WERI-Rb-1 (cell line): Measurements from ENCODE around the gene ZPBP.

Experiments used
- DNase-seq: peaks from one replicate; pipeline ENCODE4 v3.0.0-alpha.2; 2020
- H3K27ac ChIP-seq: fragments of 250-450 bp; sonication (Bioruptor Pico); 2 replicates; pipeline ENCODE4 v1.5.1; 2020; ENCODE audit warnings: mild to moderate bottlenecking, moderate library complexity
- H3K27me3 ChIP-seq: fragments of 250-450 bp; sonication (Bioruptor Pico); 2 replicates; pipeline ENCODE4 v1.5.1; 2021; ENCODE audit warnings: mild to moderate bottlenecking, low read depth, moderate library complexity; ENCODE audit not compliant: insufficient read depth, severe bottlenecking
- H3K36me3 ChIP-seq: fragments of 250-450 bp; sonication (Bioruptor Pico); 2 replicates; pipeline ENCODE4 v1.5.1; 2020; ENCODE audit warnings: mild to moderate bottlenecking, moderate library complexity
- H3K4me3 ChIP-seq: 2 replicates; pipeline ENCODE4 v1.5.1; 2011; ENCODE audit warnings: low read depth, mild to moderate bottlenecking, control low read depth, low read length
- H3K9me3 ChIP-seq: fragments of 250-450 bp; sonication (Bioruptor Pico); 2 replicates; pipeline ENCODE4 v1.5.1; 2021; ENCODE audit warnings: mild to moderate bottlenecking, moderate library complexity; ENCODE audit not compliant: severe bottlenecking
- TF ChIP-seq, protein P1 (sequence below): IDR thresholded peaks from 2 replicates; pipeline ENCODE4 v1.5.1; 2011; ENCODE audit warnings: low read depth, mild to moderate bottlenecking, control low read depth, inconsistent platforms, low read length

Gene ZPBP

DNA sequence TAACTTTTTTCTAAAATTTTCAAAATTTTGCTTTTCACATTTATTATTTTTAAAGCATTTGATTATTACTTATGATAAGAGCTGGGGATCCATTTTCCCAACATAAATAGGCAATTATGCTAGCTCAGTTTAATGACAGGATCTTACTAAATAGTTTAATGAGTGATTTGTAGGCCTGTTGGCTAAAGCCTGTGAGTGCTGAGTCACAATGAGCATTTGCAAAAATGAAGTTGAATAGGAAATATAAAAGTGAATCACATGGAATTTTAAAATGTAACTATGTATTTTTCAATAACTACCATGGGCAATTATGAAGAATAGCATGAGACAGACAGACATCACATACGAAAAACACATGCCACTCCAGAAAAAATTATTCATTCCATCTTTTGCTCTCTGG lies 45.1 kb upstream of the ZPBP start:
- Histone ChIP-seq H3K27ac (no peak overlapping the region), H3K4me3 (no peak overlapping the region), H3K36me3 (no peaks in the 10 kb centered on the region), H3K9me3 (peaks cover 4% of the 10 kb centered on the region), H3K27me3 (no peaks in the 10 kb centered on the region)
- TF ChIP-seq, protein P1, sequence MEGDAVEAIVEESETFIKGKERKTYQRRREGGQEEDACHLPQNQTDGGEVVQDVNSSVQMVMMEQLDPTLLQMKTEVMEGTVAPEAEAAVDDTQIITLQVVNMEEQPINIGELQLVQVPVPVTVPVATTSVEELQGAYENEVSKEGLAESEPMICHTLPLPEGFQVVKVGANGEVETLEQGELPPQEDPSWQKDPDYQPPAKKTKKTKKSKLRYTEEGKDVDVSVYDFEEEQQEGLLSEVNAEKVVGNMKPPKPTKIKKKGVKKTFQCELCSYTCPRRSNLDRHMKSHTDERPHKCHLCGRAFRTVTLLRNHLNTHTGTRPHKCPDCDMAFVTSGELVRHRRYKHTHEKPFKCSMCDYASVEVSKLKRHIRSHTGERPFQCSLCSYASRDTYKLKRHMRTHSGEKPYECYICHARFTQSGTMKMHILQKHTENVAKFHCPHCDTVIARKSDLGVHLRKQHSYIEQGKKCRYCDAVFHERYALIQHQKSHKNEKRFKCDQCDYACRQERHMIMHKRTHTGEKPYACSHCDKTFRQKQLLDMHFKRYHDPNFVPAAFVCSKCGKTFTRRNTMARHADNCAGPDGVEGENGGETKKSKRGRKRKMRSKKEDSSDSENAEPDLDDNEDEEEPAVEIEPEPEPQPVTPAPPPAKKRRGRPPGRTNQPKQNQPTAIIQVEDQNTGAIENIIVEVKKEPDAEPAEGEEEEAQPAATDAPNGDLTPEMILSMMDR = no peak
- no peak for DNase-seq

DNA sequence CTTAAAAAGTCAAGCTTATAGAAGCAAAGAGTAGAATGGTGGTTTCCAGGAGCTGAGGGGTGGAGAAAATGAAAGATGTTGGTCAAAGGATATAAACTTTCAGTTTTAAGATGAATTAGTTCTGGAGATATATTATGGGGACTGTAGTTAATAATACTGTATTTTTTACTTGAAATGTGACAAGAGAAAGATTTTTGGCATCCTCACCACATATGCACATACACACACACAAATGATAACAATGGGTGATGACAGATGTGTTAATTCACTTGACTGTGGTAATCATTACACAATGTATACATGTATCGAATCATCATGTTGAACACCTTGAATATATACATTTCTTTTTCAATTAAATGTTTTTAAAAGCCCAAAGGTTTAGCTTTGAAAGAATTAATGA lies 32.7 kb upstream of the ZPBP start:
- Histone ChIP-seq H3K4me3 (no peak overlapping the region), H3K27me3 (no peaks in the 10 kb centered on the region), H3K9me3 (no peaks in the 10 kb centered on the region), H3K27ac (no peak overlapping the region), H3K36me3 (no peaks in the 10 kb centered on the region)
- no peak for DNase-seq
- TF ChIP-seq, protein P1 = no peak

DNA sequence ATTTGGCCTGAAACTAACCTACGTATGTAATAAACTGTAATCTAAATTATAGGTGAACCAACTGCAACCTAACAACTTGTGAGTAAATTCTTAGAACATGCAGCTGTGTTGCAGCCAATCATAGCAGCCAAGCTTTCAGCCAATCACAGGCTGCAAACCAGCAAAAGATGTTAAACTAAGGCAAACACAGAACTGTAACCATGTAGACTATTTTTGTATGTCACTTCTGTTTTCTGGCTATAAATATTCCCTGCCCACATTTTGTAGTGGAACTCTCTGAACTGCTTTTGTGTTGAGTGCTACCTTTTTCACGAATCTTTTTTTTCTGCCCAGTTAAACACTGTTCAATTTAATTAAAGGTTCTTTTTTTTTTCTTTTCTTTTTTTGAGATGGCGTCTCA lies 28.2 kb upstream of the ZPBP start:
- no peaks in the 10 kb centered on the region for H3K36me3 ChIP-seq
- TF ChIP-seq, protein P1 = no peak
- DNase-seq = no peak
- no peak overlapping the region for H3K27ac ChIP-seq
- H3K27me3 ChIP-seq = no peaks in the 10 kb centered on the region
- no peaks in the 10 kb centered on the region for H3K9me3 ChIP-seq
- H3K4me3 ChIP-seq = no peak overlapping the region

DNA sequence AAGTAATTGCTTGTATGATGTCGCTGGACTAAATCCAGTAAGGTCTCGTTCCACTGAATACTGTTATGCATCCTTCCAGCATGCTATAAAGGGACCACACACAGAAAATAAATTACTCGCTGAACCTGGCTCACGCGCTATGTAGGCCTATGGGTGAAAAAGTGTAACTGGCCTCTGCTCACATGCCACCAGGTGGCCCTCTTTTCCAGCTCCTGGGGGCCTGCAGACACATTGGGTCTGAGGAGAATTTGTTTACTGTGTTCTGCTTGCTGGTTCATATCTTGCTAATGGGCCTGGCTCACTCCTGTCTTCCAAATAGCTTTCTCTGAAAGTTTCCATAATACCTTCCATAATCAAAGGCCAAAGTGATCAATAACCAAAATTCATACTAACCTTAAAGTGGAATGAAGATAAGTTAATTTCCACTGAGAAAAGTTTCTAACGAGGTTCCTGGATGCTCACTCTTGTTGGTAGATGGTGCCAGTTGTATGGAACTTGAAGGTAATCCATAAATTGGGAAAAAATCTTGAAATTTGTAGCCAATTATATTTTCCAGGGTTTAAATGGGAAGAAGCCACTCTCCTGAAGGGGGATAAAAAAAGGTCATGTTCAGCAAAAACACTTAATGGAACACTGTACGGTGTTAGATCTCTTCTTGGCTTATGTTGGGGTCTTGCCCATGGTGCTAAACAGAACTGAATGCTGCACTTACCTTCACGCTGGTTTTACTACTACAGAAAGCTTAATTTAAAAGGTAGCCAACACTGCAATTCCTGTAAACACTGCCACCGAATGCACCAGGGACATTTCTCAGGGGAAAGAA lies 27.0 kb upstream of the ZPBP start:
- H3K27ac ChIP-seq = no peak overlapping the region
- H3K27me3 ChIP-seq = no peaks in the 10 kb centered on the region
- H3K4me3 ChIP-seq = no peak overlapping the region
- peak; percentile 45 for DNase-seq
- no peaks in the 10 kb centered on the region for H3K36me3 ChIP-seq
- H3K9me3 ChIP-seq = no peaks in the 10 kb centered on the region
- TF ChIP-seq, protein P1 = peak; percentile 73

DNA sequence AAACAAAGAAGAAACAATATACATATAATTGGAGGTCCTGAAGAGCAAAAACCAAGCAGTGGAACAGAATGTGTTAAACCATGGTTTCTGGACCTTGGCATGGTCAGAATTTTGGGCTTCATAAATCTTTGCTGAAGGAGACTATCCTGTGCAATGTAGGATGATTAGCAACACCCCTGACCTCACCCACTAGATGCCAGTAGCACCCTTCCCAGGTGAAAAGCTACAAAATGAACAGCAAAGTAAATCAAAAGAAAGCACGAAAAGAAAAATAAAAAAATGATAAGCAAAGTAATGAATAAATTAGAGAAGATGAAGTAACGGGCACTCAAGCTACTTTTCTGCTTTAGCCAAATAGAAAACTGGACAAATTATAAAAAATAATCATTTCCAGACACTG lies 19.2 kb upstream of the ZPBP start:
- H3K27ac ChIP-seq = no peak overlapping the region

More for the DNA sequence above, 19.2 kb upstream of the ZPBP start:
- Histone ChIP-seq H3K36me3 (no peaks in the 10 kb centered on the region), H3K27me3 (no peaks in the 10 kb centered on the region), H3K9me3 (peaks cover 2% of the 10 kb centered on the region), H3K4me3 (no peak overlapping the region)
- no peak for DNase-seq
- TF ChIP-seq, protein P1 = no peak
